ENCODE measurements around the gene FANCI. TPM values are rescaled to one million over a fixed set of nuclear protein-coding genes. Genes with fewer than 3 reads are reported as not detected.

The FANCI gene
- total RNA-seq, 1 experiment from 2014 or later = 163 TPM

- no peaks in the 10 kb centered on the region for H3K36me3 ChIP-seq (ENCODE audit: insufficient read depth, low read length, poor library complexity, severe bottlenecking)
- ChIA-PET CTCF (interaction anchor here (0.6 to 1.9 kb wide), 19 partner anchors 11 to 381 kb away, joined by 3 to 8 read pairs (median 4); partner anchors contain the start of genes ABHD2 and FANCI), POLR2A (ENCODE audit: low non-redundant PET) (no interaction called here)
- no peak for TF ChIP-seq CTCF (conservative IDR thresholded peaks at IDR 0.05; ENCODE audit: low read depth, low read length)
- TF ChIP-seq EZH2 (IDR thresholded peaks at IDR 0.05; ENCODE audit: borderline replicate concordance, low read depth, low read length, poor library complexity, severe bottlenecking) = no peak
- no peaks in the 10 kb centered on the region for H3K4me1 ChIP-seq (ENCODE audit: insufficient read depth, low read length, poor library complexity, severe bottlenecking)
- H3K27me3 ChIP-seq (replicated peaks; ENCODE audit: insufficient read depth, low read depth, low read length, poor library complexity) = no peaks in the 10 kb centered on the region
- no peak overlapping the region for H3K27ac ChIP-seq (ENCODE audit: low read depth, low read length, poor library complexity, severe bottlenecking)
- H3K9me3 ChIP-seq (ENCODE audit: low read depth, low read length, poor library complexity, severe bottlenecking) = no peaks in the 10 kb centered on the region
- no peak overlapping the region for H3K4me3 ChIP-seq (ENCODE audit: low read depth, low read length, poor library complexity, severe bottlenecking)
- no peak for DNase-seq (ENCODE audit: low spot score)
- no TSS peak for BruUV-seq (replicated peaks)
- intact Hi-C loops (cut with micrococcal nuclease; ENCODE audit: unreplicated experiment) = loop anchor here (2.0 to 5.0 kb wide), 2 partner anchors 37 to 106 kb away; partner anchors contain the start of gene FANCI
Observed at GRCh38 chr15:89205991-89206585, 37.7 kb upstream of the FANCI start.

- H3K36me3 ChIP-seq (ENCODE audit: insufficient read depth, low read length, poor library complexity, severe bottlenecking) = no peaks in the 10 kb centered on the region
- H3K9me3 ChIP-seq (ENCODE audit: low read depth, low read length, poor library complexity, severe bottlenecking) = no peaks in the 10 kb centered on the region
- CTCF ChIA-PET = interaction anchor here (0.6 to 1.3 kb wide), 19 partner anchors 10 to 381 kb away, joined by 3 to 8 read pairs (median 4); partner anchors contain the start of genes ABHD2 and FANCI
- no peaks in the 10 kb centered on the region for H3K4me1 ChIP-seq (ENCODE audit: insufficient read depth, low read length, poor library complexity, severe bottlenecking)
- DNase-seq (ENCODE audit: low spot score) = peak; percentile 85
- POLR2A ChIA-PET (ENCODE audit: low non-redundant PET) = no interaction called here
- no TSS peak for BruUV-seq (replicated peaks)
- H3K4me3 ChIP-seq (ENCODE audit: low read depth, low read length, poor library complexity, severe bottlenecking) = no peak overlapping the region
- no peak overlapping the region for H3K27ac ChIP-seq (ENCODE audit: low read depth, low read length, poor library complexity, severe bottlenecking)
- H3K27me3 ChIP-seq (replicated peaks; ENCODE audit: insufficient read depth, low read depth, low read length, poor library complexity) = no peaks in the 10 kb centered on the region
- intact Hi-C loops (cut with micrococcal nuclease; ENCODE audit: unreplicated experiment) = loop anchor here (2.0 to 5.0 kb wide), 2 partner anchors 36 to 105 kb away; partner anchors contain the start of gene FANCI
- TF ChIP-seq CTCF (conservative IDR thresholded peaks at IDR 0.05; ENCODE audit: low read depth, low read length) (peak; percentile 99), EZH2 (IDR thresholded peaks at IDR 0.05; ENCODE audit: borderline replicate concordance, low read depth, low read length, poor library complexity, severe bottlenecking) (no peak)
Observed at GRCh38 chr15:89206908-89207331, 36.9 kb upstream of the FANCI start.

- Histone ChIP-seq H3K4me3 (ENCODE audit: low read depth, low read length, poor library complexity, severe bottlenecking) (no peak overlapping the region), H3K27ac (ENCODE audit: low read depth, low read length, poor library complexity, severe bottlenecking) (no peak overlapping the region), H3K36me3 (ENCODE audit: insufficient read depth, low read length, poor library complexity, severe bottlenecking) (no peaks in the 10 kb centered on the region), H3K4me1 (ENCODE audit: insufficient read depth, low read length, poor library complexity, severe bottlenecking) (no peaks in the 10 kb centered on the region), H3K9me3 (ENCODE audit: low read depth, low read length, poor library complexity, severe bottlenecking) (no peaks in the 10 kb centered on the region), H3K27me3 (replicated peaks; ENCODE audit: insufficient read depth, low read depth, low read length, poor library complexity) (no peaks in the 10 kb centered on the region)
- intact Hi-C loops (cut with micrococcal nuclease; ENCODE audit: unreplicated experiment) = loop anchor here (5.0 kb wide), 1 partner anchor 104 kb away; no protein-coding TSS in a partner anchor
- POLR2A ChIA-PET (ENCODE audit: low non-redundant PET) = no interaction called here
- TF ChIP-seq CTCF (conservative IDR thresholded peaks at IDR 0.05; ENCODE audit: low read depth, low read length) (no peak), EZH2 (IDR thresholded peaks at IDR 0.05; ENCODE audit: borderline replicate concordance, low read depth, low read length, poor library complexity, severe bottlenecking) (no peak)
- no TSS peak for BruUV-seq (replicated peaks)
- DNase-seq (ENCODE audit: low spot score) = no peak
- CTCF ChIA-PET = no interaction called here
Observed at GRCh38 chr15:89208256-89208655, 35.5 kb upstream of the FANCI start.
